HG02938 (cell line): ENCODE data around the gene GHRH.

Experiments
- ATAC-seq: cut with Tn5 transposase; IDR thresholded peaks from one replicate; pipeline ENCODE4 v1.9.1; 2021; ENCODE audit warnings: mild to moderate bottlenecking, moderate library complexity; ENCODE audit not compliant: unreplicated experiment

GHRH gene

DNA sequence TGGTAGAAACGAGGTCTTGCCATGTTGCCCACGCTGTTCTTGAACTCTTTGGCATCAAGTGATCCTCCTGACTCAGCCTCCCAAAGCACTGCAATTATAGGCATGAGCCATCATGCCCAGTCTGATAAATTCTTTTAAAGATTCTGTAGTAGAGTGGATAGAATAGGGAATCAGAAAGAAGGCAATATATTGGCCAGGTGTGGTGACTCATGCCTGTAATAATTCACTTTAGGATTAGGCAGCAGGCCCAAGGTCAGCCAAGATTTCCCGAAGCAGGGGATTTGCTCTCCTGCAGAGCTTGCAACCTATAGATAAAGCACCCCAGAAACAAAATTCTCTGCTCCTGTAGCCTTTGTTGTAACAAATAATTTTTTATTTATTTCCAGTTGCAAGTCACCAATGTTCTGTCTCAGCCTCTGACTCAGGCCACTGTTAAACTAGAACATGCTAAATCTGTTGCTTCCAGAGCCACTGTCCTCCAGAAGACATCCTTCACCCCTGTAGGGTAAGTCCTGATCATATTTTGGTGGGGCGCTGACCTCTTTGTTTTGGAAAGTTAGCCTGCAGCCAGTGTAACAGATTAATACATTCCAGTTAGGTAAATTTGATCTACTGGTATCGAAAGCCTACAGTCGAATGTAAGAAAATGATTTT lies 51.8 kb downstream of the GHRH start:
- ATAC-seq, result no peak

GRCh38 chr20:37209193-37209592 lies 52.4 kb downstream of the GHRH start:
- no peak for ATAC-seq

DNA sequence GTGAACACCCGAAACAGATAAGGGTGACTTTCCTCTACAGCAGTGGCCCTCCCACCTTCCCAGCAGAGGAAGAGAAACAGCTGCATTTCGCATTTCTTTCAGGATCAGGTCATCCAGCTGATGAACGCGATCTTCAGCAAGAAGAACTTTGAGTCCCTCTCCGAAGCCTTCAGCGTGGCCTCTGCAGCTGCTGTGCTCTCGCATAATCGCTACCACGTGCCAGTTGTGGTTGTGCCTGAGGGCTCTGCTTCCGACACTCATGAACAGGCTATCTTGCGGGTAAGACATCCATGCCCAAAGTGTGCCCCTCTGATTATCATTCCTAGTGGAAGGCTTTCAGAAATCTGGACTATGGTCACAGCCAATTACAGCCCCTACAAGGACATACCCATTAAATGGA lies 54.4 kb downstream of the GHRH start:
- ATAC-seq, result no peak

GRCh38 chr20:37205794-37206193 lies 55.8 kb downstream of the GHRH start:
- no peak for ATAC-seq

GRCh38 chr20:37205130-37205529 lies 56.5 kb downstream of the GHRH start:
- ATAC-seq, result no peak

GRCh38 chr20:37204056-37204455 lies 57.6 kb downstream of the GHRH start:
- ATAC-seq, result no peak

DNA sequence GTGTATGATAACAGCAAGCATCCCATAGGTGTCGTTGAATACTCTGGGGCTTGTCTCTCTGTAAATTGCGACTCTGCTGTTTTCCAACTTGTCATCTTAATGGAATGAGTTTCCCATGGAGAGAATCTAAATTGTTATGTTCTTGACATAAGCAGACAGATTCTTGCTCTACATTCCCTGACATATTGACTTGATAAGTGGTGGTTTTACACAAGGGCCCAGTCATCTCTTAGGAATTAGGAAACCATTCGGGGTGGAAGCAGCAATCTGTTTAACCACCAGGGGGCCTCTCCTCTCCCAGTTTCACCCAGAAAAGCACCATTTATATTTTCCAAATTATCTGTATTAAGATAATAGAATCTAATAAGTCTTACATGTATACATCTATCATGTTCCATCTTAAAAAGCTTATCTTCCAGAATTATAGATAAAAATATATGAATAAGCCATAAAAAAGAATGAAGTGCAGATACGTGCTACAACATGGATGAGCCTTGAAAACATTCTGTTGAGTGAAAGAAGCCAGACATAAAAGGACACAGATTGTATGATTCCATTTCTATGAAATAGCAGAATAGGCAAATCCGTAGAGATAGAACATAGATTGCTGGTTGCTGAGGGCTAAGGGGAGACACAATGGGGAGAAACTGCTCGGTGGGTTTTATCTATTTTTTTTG lies 59.2 kb downstream of the GHRH start:
- no peak for ATAC-seq

- no peak for ATAC-seq
Measured at GRCh38 chr20:37201827-37202162, 59.8 kb downstream of the GHRH start.
